ENCODE data around the gene SCFD2. TPM values are rescaled to one million over a fixed set of nuclear protein-coding genes. Genes with fewer than 3 reads are reported as not detected.
"Not testable (repeated sequence)": the region's sequence is repeated elsewhere in the genome, so short reads cannot be mapped to it uniquely, and the experiment has no call there.

SCFD2 gene
- total RNA-seq, 2 experiments from 2014 or later, result 12.6 to 14.6 TPM

DNA sequence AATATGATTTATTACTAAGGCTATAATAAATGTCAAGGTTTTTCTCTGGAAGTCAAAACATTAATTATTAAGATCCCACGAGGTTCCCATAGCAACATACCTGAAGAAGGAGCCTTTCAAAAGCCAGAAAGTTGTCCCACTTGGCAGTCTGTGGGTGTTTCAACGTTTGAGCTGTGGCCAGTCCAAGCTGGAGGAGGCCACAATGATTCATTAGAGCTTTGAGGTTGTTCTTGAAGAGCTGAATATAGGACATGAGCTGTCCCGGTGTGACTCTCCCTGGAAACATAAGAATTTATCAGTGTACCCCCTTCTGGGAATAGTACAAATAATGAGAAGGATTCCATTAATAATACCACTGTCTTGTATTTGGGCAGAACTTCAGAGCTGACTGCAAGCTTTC is 92.1 kb downstream of the SCFD2 start:
- no peaks in the 10 kb centered on the region for H3K27me3 Mint-ChIP-seq
- no peak overlapping the region for H3K27ac Mint-ChIP-seq
- H3K4me1 Mint-ChIP-seq, result no peaks in the 10 kb centered on the region
- ChIA-PET CTCF (no interaction called here), POLR2A (no interaction called here)
- DNase-seq, result no peak
- H3K36me3 Mint-ChIP-seq (ENCODE audit: low read depth), result peaks cover 14% of the 10 kb centered on the region
- peaks cover 2% of the 10 kb centered on the region for H3K9me3 Mint-ChIP-seq
- H3K4me3 Mint-ChIP-seq, result no peak overlapping the region

- Mint-ChIP-seq H3K9me3 (peaks cover 9% of the 10 kb centered on the region), H3K4me3 (no peak overlapping the region), H3K4me1 (no peaks in the 10 kb centered on the region), H3K27ac (no peak overlapping the region), H3K27me3 (no peaks in the 10 kb centered on the region), H3K36me3 (ENCODE audit: low read depth) (peaks cover 27% of the 10 kb centered on the region)
- DNase-seq, result no peak
- ChIA-PET POLR2A (interaction anchor here (0.6 kb wide), 1 partner anchor 91 kb away, joined by 3 read pairs; no protein-coding TSS in a partner anchor), CTCF (no interaction called here)
Observed at GRCh38 chr4:53267026-53267425, 98.8 kb downstream of the SCFD2 start.

GRCh38 chr4:53255986-53256385 is 109.9 kb downstream of the SCFD2 start:
- H3K27ac Mint-ChIP-seq; H3K9me3 Mint-ChIP-seq; H3K27me3 Mint-ChIP-seq; DNase-seq; CTCF ChIA-PET; H3K4me1 Mint-ChIP-seq; H3K36me3 Mint-ChIP-seq (ENCODE audit: low read depth); POLR2A ChIA-PET; H3K4me3 Mint-ChIP-seq: not testable (repeated sequence)

DNA sequence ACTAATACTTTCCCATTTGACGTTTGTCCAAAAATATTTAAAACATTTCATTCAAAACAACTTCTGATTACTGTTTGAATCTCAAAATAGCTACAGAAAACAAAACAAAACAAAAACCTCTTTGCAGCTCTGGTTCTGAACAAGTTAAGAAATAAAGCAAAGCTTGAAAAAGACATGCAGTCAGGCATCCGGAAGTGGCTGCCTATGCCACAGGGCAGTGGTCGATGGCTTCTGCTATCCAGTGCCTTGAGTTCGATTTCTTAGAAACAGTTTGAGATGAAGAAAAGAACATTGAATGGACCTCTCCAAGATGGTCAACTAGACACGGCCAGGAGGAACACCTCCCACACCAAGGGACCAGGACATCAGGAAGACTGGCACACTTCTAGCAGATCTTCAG is 125.3 kb downstream of the SCFD2 start:
- ChIA-PET POLR2A (no interaction called here), CTCF (no interaction called here)
- Mint-ChIP-seq H3K9me3 (peaks cover 20% of the 10 kb centered on the region), H3K4me3 (no peak overlapping the region), H3K36me3 (ENCODE audit: low read depth) (peaks cover 37% of the 10 kb centered on the region), H3K27me3 (no peaks in the 10 kb centered on the region), H3K4me1 (no peaks in the 10 kb centered on the region), H3K27ac (no peak overlapping the region)
- DNase-seq, result no peak

GRCh38 chr4:53238352-53238751 is 127.5 kb downstream of the SCFD2 start:
- DNase-seq, POLR2A ChIA-PET, CTCF ChIA-PET, H3K4me1 Mint-ChIP-seq, H3K4me3 Mint-ChIP-seq, H3K27ac Mint-ChIP-seq, H3K27me3 Mint-ChIP-seq: not testable (repeated sequence)
- Mint-ChIP-seq H3K36me3 (ENCODE audit: low read depth) (peaks cover 23% of the 10 kb centered on the region), H3K9me3 (peaks cover 11% of the 10 kb centered on the region)

DNA sequence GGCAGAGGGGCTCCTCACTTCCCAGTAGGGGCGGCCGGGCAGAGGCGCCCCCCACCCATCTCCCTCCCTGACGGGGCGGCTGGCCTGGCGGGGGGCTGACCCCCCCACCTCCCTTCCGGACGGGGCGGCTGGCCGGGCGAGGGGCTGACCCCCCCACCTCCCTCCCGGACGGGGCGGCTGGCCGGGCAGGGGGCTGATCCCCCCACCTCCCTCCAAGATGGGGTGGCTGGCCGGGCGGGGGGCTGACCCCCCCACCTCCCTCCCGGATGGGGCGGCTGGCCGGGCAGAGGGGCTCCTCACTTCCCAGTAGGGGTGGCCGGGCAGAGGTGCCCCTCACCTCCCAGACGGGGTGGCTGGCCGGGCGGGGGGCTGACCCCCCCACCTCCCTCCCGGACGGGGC is 128.1 kb downstream of the SCFD2 start:
- CTCF ChIA-PET, H3K27ac Mint-ChIP-seq, H3K4me1 Mint-ChIP-seq, POLR2A ChIA-PET, DNase-seq, H3K4me3 Mint-ChIP-seq, H3K27me3 Mint-ChIP-seq: not testable (repeated sequence)
- H3K36me3 Mint-ChIP-seq (ENCODE audit: low read depth), result peaks cover 17% of the 10 kb centered on the region
- peaks cover 10% of the 10 kb centered on the region for H3K9me3 Mint-ChIP-seq

DNA sequence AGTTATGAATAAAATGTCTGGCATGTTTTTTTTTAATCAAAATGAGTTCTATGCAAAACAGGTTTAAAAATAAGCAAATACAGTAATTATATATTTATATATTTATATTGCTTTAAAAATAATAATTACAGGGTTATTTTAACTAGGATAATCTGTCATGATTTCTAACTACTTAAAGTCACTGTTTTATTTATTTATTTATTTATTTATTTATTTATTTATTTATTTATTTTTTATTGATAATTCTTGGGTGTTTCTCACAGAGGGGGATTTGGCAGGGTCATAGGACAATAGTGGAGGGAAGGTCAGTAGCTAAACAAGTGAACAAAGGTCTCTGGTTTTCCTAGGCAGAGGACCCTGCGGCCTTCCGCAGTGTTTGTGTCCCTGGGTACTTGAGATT is 129.2 kb downstream of the SCFD2 start:
- peaks cover 15% of the 10 kb centered on the region for H3K36me3 Mint-ChIP-seq (ENCODE audit: low read depth)
- POLR2A ChIA-PET, H3K27ac Mint-ChIP-seq, DNase-seq, H3K4me3 Mint-ChIP-seq, H3K27me3 Mint-ChIP-seq, CTCF ChIA-PET: not testable (repeated sequence)
- peaks cover 10% of the 10 kb centered on the region for H3K9me3 Mint-ChIP-seq
- H3K4me1 Mint-ChIP-seq, result peaks cover 12% of the 10 kb centered on the region

GRCh38 chr4:53235547-53235946 is 130.3 kb downstream of the SCFD2 start:
- ChIA-PET CTCF (no interaction called here), POLR2A (no interaction called here)
- no peak for DNase-seq
- H3K4me3 Mint-ChIP-seq, result no peak overlapping the region
- peaks cover 10% of the 10 kb centered on the region for H3K36me3 Mint-ChIP-seq (ENCODE audit: low read depth)
- H3K27me3 Mint-ChIP-seq, result no peaks in the 10 kb centered on the region
- peaks cover 6% of the 10 kb centered on the region for H3K9me3 Mint-ChIP-seq
- H3K27ac Mint-ChIP-seq, result no peak overlapping the region
- peaks cover 12% of the 10 kb centered on the region for H3K4me1 Mint-ChIP-seq

DNA sequence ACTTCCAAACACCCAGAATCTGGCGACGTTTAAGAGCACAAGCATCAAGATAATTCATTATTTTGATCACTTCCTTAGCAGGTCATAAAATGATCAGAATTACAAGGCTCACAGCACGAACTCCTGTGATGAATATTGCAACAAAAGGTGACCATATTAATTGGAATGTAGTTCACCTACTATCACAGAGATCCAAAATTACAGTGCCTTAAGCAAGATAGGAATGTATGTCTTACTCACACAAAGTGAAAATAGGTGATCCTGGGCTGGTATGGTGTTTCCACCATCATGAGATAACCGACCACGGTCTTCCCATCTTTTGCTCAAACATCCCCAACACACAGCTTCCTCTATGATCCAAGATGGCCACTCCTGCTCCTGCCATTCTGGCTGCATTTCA is 131.2 kb downstream of the SCFD2 start:
- POLR2A ChIA-PET, result no interaction called here

DNA sequence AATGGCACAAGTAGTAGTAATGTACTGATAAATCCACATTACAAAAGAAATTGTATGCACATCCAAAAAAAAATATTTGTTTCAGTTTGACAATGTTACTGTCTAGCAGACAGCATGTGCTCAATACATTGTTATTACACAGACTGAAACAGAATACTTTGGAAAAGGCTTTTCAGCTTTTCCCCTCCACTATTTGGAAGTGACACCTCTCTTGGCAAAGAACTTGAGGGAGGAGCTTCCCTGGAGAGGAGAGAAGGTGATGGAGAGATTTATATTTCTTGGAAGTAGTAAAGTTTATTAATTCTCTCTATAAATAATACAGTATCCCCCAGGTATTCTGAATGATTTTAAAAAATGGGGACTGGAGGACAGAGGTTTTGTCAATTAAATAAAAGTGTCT is 131.8 kb downstream of the SCFD2 start:
- H3K4me1 Mint-ChIP-seq, result peaks cover 12% of the 10 kb centered on the region
- H3K27ac Mint-ChIP-seq, result no peak overlapping the region
- POLR2A ChIA-PET, result no interaction called here
- no peak overlapping the region for H3K4me3 Mint-ChIP-seq
- CTCF ChIA-PET, result no interaction called here
- H3K9me3 Mint-ChIP-seq, result no peaks in the 10 kb centered on the region
- no peaks in the 10 kb centered on the region for H3K27me3 Mint-ChIP-seq
- no peaks in the 10 kb centered on the region for H3K36me3 Mint-ChIP-seq (ENCODE audit: low read depth)
- DNase-seq, result no peak

More for the DNA sequence above, 131.2 kb downstream of the SCFD2 start:
- Mint-ChIP-seq H3K27me3 (no peaks in the 10 kb centered on the region), H3K4me3 (no peak overlapping the region), H3K4me1 (peaks cover 12% of the 10 kb centered on the region), H3K36me3 (ENCODE audit: low read depth) (peaks cover 3% of the 10 kb centered on the region), H3K27ac (no peak overlapping the region), H3K9me3 (peaks cover 2% of the 10 kb centered on the region)
- CTCF ChIA-PET, result no interaction called here
- no peak for DNase-seq

GRCh38 chr4:53233114-53233795 is 132.6 kb downstream of the SCFD2 start:
- no peaks in the 10 kb centered on the region for H3K9me3 Mint-ChIP-seq
- H3K27me3 Mint-ChIP-seq, result no peaks in the 10 kb centered on the region
- ChIA-PET CTCF (no interaction called here), POLR2A (no interaction called here)
- H3K36me3 Mint-ChIP-seq (ENCODE audit: low read depth), result no peaks in the 10 kb centered on the region
- H3K27ac Mint-ChIP-seq, result no peak overlapping the region
- peaks cover 12% of the 10 kb centered on the region for H3K4me1 Mint-ChIP-seq
- H3K4me3 Mint-ChIP-seq, result no peak overlapping the region
- no peak for DNase-seq

DNA sequence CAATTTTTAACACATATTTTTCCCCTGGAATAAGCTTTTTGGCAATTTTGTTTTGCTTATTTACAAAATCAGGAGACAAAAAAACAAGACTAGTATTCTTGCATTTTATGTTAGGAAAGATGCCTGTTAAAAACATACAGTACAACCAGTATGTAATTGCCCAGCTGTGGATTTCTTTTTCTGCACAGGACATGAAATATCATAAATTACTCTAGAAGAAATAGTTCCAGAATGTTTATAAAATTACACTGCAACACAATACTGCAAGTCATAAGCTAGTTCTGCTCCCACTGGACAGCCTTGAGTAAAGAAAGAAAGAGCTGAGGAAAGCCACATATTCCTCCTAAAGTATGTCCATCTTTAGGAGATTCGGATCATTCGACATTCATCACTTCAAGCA is 133.5 kb downstream of the SCFD2 start:
- ChIA-PET CTCF (no interaction called here), POLR2A (no interaction called here)
- peaks cover 12% of the 10 kb centered on the region for H3K4me1 Mint-ChIP-seq
- peaks cover 4% of the 10 kb centered on the region for H3K36me3 Mint-ChIP-seq (ENCODE audit: low read depth)
- no peak for DNase-seq
- H3K27ac Mint-ChIP-seq, result no peak overlapping the region
- no peaks in the 10 kb centered on the region for H3K27me3 Mint-ChIP-seq
- no peak overlapping the region for H3K4me3 Mint-ChIP-seq
- peaks cover 3% of the 10 kb centered on the region for H3K9me3 Mint-ChIP-seq

GRCh38 chr4:53228036-53228435 is 137.8 kb downstream of the SCFD2 start:
- no peak for DNase-seq
- POLR2A ChIA-PET, result no interaction called here
- H3K36me3 Mint-ChIP-seq (ENCODE audit: low read depth), result peaks cover 4% of the 10 kb centered on the region
- H3K27me3 Mint-ChIP-seq, result no peaks in the 10 kb centered on the region
- H3K4me3 Mint-ChIP-seq, result no peak overlapping the region
- peaks cover 3% of the 10 kb centered on the region for H3K9me3 Mint-ChIP-seq
- peaks cover 6% of the 10 kb centered on the region for H3K4me1 Mint-ChIP-seq
- CTCF ChIA-PET, result no interaction called here
- H3K27ac Mint-ChIP-seq, result no peak overlapping the region

- no peaks in the 10 kb centered on the region for H3K27me3 Mint-ChIP-seq
- H3K27ac Mint-ChIP-seq, result no peak overlapping the region
- ChIA-PET POLR2A (no interaction called here), CTCF (no interaction called here)
- no peak overlapping the region for H3K4me3 Mint-ChIP-seq
- H3K4me1 Mint-ChIP-seq, result no peaks in the 10 kb centered on the region
- peaks cover 3% of the 10 kb centered on the region for H3K9me3 Mint-ChIP-seq
- no peak for DNase-seq
- peaks cover 4% of the 10 kb centered on the region for H3K36me3 Mint-ChIP-seq (ENCODE audit: low read depth)
Observed at GRCh38 chr4:53227451-53227850, 138.4 kb downstream of the SCFD2 start.
